ENCODE data around the gene FAM20C.

Gene FAM20C

DNA sequence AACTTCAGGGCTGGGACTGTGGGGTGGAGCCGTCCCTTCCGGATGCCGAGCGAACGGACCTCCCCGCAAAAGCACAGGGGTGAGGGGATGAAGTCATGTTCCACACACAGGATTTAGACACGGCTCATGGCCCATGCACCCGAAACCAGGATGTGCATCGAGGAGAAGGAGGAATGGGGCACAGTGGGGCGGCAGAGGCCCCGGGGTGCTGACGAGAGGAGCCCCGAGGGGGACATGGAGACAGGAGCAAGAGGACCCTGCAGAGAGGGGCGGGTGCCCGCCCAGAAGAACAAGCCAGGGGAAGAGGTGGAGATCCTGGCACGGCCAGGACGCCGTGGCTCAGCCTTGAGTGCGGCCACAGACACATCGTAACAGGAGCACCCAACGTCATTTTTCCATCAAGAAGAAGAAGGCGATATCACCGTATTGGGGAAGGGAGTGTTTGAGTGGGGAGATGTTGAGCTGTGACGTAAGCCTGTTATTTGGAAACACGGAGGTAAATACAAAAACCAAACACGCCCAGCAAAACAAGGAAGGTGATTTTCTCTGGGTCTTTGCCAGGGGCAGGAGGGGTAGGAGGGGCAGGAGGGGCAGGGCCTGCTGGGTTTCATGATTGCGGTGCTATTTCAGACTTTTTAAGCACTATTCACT lies 72.3 kb downstream of the FAM20C start:
- TF ChIP-seq, protein P1, sequence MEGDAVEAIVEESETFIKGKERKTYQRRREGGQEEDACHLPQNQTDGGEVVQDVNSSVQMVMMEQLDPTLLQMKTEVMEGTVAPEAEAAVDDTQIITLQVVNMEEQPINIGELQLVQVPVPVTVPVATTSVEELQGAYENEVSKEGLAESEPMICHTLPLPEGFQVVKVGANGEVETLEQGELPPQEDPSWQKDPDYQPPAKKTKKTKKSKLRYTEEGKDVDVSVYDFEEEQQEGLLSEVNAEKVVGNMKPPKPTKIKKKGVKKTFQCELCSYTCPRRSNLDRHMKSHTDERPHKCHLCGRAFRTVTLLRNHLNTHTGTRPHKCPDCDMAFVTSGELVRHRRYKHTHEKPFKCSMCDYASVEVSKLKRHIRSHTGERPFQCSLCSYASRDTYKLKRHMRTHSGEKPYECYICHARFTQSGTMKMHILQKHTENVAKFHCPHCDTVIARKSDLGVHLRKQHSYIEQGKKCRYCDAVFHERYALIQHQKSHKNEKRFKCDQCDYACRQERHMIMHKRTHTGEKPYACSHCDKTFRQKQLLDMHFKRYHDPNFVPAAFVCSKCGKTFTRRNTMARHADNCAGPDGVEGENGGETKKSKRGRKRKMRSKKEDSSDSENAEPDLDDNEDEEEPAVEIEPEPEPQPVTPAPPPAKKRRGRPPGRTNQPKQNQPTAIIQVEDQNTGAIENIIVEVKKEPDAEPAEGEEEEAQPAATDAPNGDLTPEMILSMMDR (conservative IDR thresholded peaks at IDR 0.05; ENCODE audit: low read length), result no peak
- peak; percentile 12 for DNase-seq (ENCODE audit: low read depth)
- H3K4me3 ChIP-seq (ENCODE audit: low read length), result no peak overlapping the region

DNA sequence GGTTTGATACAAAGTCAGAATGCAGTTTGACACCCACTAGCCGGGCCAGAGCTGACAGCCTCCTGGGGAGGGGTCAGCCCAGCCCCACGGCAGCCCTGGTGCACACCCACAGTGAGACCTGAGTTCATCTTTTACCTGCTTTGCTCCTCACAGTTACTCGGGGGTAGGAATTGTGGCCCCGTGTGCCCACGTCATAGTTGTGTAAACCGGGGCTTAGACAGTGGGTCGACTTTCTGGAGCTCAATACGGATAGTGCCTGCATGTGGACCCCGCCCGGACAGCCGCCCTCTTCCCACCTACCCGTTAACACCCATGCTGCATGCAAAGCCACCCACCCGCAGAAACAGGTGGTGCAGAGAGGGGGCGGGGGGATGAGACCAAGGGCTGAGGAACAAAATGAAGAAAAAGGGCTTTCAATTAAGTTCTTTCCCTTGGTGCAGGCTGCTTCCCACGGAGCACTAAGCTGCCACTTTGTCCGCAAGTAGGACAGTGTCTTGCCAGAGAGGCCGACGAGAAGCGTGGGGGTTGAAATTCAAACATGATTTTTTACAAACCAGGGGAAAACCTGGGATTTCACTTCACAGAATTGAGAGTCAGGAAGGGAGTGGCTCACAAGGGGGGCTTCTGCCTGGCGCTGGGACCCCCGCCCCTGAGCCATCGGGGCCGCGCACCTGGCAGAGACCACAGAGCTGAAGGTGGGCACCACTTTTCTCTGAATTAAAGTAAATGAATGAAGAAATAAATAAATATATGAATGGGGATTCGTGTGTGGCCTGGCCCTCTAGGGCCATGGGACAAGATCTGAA lies 73.0 kb downstream of the FAM20C start:
- peak; percentile 17 for DNase-seq (ENCODE audit: low read depth)
- TF ChIP-seq, protein P1 (conservative IDR thresholded peaks at IDR 0.05; ENCODE audit: low read length), result no peak
- no peak overlapping the region for H3K4me3 ChIP-seq (ENCODE audit: low read length)

GRCh38 chr7:265998-266850 lies 73.9 kb downstream of the FAM20C start:
- no peak overlapping the region for H3K4me3 ChIP-seq (ENCODE audit: low read length)
- DNase-seq (ENCODE audit: low read depth), result no peak
- TF ChIP-seq, protein P1 (conservative IDR thresholded peaks at IDR 0.05; ENCODE audit: low read length), result no peak

GRCh38 chr7:266851-267840 lies 74.8 kb downstream of the FAM20C start:
- TF ChIP-seq, protein P1 (conservative IDR thresholded peaks at IDR 0.05; ENCODE audit: low read length), result peak; percentile 33; the same call in 1 of the 2 replicates

DNA sequence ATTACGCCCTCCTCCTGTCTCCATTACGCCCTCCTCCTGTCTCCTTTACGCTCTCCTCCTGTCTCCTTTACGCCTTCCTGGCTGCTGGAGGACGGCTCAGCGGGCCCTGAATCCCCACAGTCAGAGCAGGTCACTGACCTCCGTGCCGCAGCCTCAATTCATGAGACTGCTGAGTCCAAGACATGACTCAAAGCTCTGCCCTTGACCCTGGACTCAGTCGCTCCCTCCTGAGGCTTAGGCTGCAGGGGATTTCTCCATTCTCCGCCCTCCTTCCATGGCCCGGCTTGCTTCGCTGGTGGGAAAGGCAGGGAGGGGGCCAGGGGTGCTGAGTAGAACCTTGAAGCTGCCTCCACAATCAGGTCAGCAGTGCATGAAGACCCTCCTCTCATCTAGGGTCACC lies 76.6 kb downstream of the FAM20C start:
- no peak overlapping the region for H3K4me3 ChIP-seq (ENCODE audit: low read length)
- TF ChIP-seq, protein P1 (conservative IDR thresholded peaks at IDR 0.05; ENCODE audit: low read length), result no peak
- no peak for DNase-seq (ENCODE audit: low read depth)

More at GRCh38 chr7:266851-267840, 74.8 kb downstream of the FAM20C start:
- no peak for DNase-seq (ENCODE audit: low read depth)
- no peak overlapping the region for H3K4me3 ChIP-seq (ENCODE audit: low read length)

DNA sequence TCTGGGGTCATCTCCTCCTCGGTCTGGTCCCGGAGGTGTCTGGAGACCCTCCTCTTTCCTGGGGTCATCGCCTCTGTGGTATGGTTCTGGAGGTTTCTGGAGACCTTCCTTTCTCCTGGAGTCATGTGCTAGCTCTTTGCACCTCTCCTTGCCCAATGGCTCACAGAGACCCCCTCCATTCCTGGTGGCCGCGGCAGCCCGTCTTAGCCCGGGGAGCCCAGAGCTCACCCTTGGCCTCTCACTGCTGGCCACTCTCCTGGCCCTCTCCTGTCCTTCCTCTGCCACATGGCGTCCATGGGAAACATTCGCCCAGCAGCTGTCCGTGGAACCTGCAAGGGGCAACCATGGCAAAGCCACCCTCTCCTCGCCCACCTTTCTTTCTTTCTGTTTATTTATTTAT lies 77.3 kb downstream of the FAM20C start:
- TF ChIP-seq, protein P1 (conservative IDR thresholded peaks at IDR 0.05; ENCODE audit: low read length), result no peak
- H3K4me3 ChIP-seq (ENCODE audit: low read length), result no peak overlapping the region
- DNase-seq (ENCODE audit: low read depth), result no peak
